Upper lobe of left lung (tissue), 6 donors: ENCODE results near the gene RB1. TPM values are rescaled to one million over a fixed set of nuclear protein-coding genes. Genes with fewer than 3 reads are reported as not detected.

Source experiments
- ATAC-seq, 2 donors: fragments of 200-7000 bp; cut with Tn5 transposase; one replicate each; pipeline ENCODE4 v1.9.1; 2022; ENCODE audit warnings: mild to moderate bottlenecking in 2 of 2, moderate library complexity in 2 of 2; ENCODE audit not compliant: low FRiP score in 2 of 2
- DNase-seq, 2 donors: peaks; one replicate each; pipeline ENCODE4 v3.0.0-alpha.2; 2019 to 2020
- H3K27ac ChIP-seq, 4 donors: fragments of 200-600 bp; sonication (generic); one replicate each; pipeline ENCODE4 v1.5.1; 2016 to 2019
- H3K27me3 ChIP-seq, 4 donors: fragments of 200-600 bp; sonication (generic); one replicate each; pipeline ENCODE4 v1.5.1; 2017 to 2019
- H3K36me3 ChIP-seq, 4 donors: fragments of 200-600 bp; sonication (generic); one replicate each; pipeline ENCODE4 v1.5.1; 2016 to 2019
- H3K4me1 ChIP-seq, 4 donors: fragments of 200-600 bp; sonication (generic); one replicate each; pipeline ENCODE4 v1.5.1; 2018 to 2019
- H3K4me3 ChIP-seq, 4 donors: fragments of 200-600 bp; sonication (generic); one replicate each; pipeline ENCODE4 v1.5.1; 2017 to 2019; ENCODE audit warnings: mild to moderate bottlenecking in 2 of 4, moderate library complexity in 1 of 4
- H3K9me3 ChIP-seq, 4 donors: fragments of 200-600 bp; sonication (generic); one replicate each; pipeline ENCODE4 v1.5.1; 2018 to 2019
- CTCF ChIP-seq, 6 experiments: fragments of 450-650 bp in 4 of 6; fragments of 200-600 bp in 2 of 6; sonication (generic) in 2 of 6; IDR thresholded peaks; one replicate each; pipeline ENCODE4 v1.5.1; 2016 to 2019; ENCODE audit warnings: antibody characterized with exemption in 6 of 6
- EP300 ChIP-seq, 4 donors: sonication (generic); formaldehyde crosslinking; IDR thresholded peaks; one replicate each; pipeline ENCODE4 v1.5.1; 2017; ENCODE audit warnings: antibody characterized with exemption in 4 of 4, control low read depth in 2 of 4
- POLR2A ChIP-seq, 4 donors: fragments of 450-650 bp; IDR thresholded peaks; one replicate each; pipeline ENCODE4 v1.5.1; 2016 to 2017; ENCODE audit warnings: antibody characterized with exemption in 4 of 4, mild to moderate bottlenecking in 2 of 4
- POLR2AphosphoS5 ChIP-seq, 2 donors: sonication (generic); formaldehyde crosslinking; IDR thresholded peaks; one replicate each; pipeline ENCODE4 v1.5.1; 2017; ENCODE audit warnings: antibody characterized with exemption in 2 of 2
- WGBS, 2 donors: methylation state at CpG; one replicate each; pipeline ENCODE4 v1.1.5; 2017 to 2018; 5-methylcytosine and 5-hydroxymethylcytosine counted together
- total RNA-seq, 6 donors: library from RNA; depleted of rRNA in 4 of 6; stranded (reverse); fragments of >200 nt in 4 of 6; gene quantifications; one replicate each; pipeline versions ENCODE4 v1.1.0 to v1.2.1, GENCODE V29; 2016 to 2021
- donor health status: DM: no; HTN: no; CAD: no; lungs with moderate emphysema.
- donor health status: DM: no; HTN: yes; CAD: no; lungs with severe emphysema.

Gene RB1
- total RNA-seq, 6 donors from 2014 or later, result 20.2 to 46.6 (median 32.9) TPM

- peaks cover 10 to 55% (median 34%) of the 10 kb centered on the region in 4 donors for H3K36me3 ChIP-seq
- no peaks in the 10 kb centered on the region for H3K27me3 ChIP-seq
- WGBS, 2 donors, result 81 to 82% methylated on average over 8 of the region's 8 CpGs
- no peak overlapping the region for H3K4me3 ChIP-seq
- no peaks in the 10 kb centered on the region for H3K9me3 ChIP-seq
- no peak for DNase-seq
- peaks cover 0 to 9% (median 7%) of the 10 kb centered on the region in 4 donors for H3K4me1 ChIP-seq
- ATAC-seq, result peak in 1 of 2 donors; percentile 45
- no peak overlapping the region for H3K27ac ChIP-seq
- TF ChIP-seq POLR2AphosphoS5 (IDR thresholded peaks at IDR 0.05) (peak in 1 of 2 donors; percentile 21), CTCF (IDR thresholded peaks at IDR 0.05) (no peak)
Measured at GRCh38 chr13:48265217-48265815, 38.2 kb upstream of the RB1 start.

GRCh38 chr13:48266150-48266549, 37.4 kb upstream of the RB1 start:
- ATAC-seq (no peak), DNase-seq (no peak)
- Histone ChIP-seq H3K27me3 (no peaks in the 10 kb centered on the region), H3K4me3 (no peak overlapping the region), H3K9me3 (no peaks in the 10 kb centered on the region), H3K27ac (no peak overlapping the region), H3K4me1 (peaks cover 0 to 9% (median 7%) of the 10 kb centered on the region in 4 donors), H3K36me3 (peaks cover 8 to 49% (median 29%) of the 10 kb centered on the region in 4 donors)
- TF ChIP-seq POLR2AphosphoS5 (IDR thresholded peaks at IDR 0.05) (no peak), POLR2A (IDR thresholded peaks at IDR 0.05) (no peak), CTCF (IDR thresholded peaks at IDR 0.05) (no peak), EP300 (IDR thresholded peaks at IDR 0.05) (no peak)

GRCh38 chr13:48266701-48267639, 36.6 kb upstream of the RB1 start:
- DNase-seq, result no peak
- Histone ChIP-seq H3K4me1 (peaks cover 0 to 9% (median 7%) of the 10 kb centered on the region in 4 donors), H3K9me3 (no peaks in the 10 kb centered on the region), H3K27me3 (no peaks in the 10 kb centered on the region), H3K36me3 (peaks cover 2 to 44% (median 25%) of the 10 kb centered on the region in 4 donors), H3K4me3 (no peak overlapping the region), H3K27ac (no peak overlapping the region)
- 90 to 93% methylated on average over 2 of the region's 2 CpGs for WGBS, 2 donors
- TF ChIP-seq POLR2AphosphoS5 (IDR thresholded peaks at IDR 0.05), result no peak
- TF ChIP-seq POLR2A (IDR thresholded peaks at IDR 0.05), result no peak
- TF ChIP-seq CTCF (IDR thresholded peaks at IDR 0.05), result no peak
- no peak for TF ChIP-seq EP300 (IDR thresholded peaks at IDR 0.05)
- no peak for ATAC-seq

GRCh38 chr13:48268019-48268418, 35.5 kb upstream of the RB1 start:
- H3K36me3 ChIP-seq, result peaks cover 0 to 33% (median 18%) of the 10 kb centered on the region in 4 donors
- TF ChIP-seq EP300 (IDR thresholded peaks at IDR 0.05) (no peak), CTCF (IDR thresholded peaks at IDR 0.05) (no peak), POLR2AphosphoS5 (IDR thresholded peaks at IDR 0.05) (no peak), POLR2A (IDR thresholded peaks at IDR 0.05) (no peak)
- 94 to 96% methylated on average over 4 of the region's 4 CpGs for WGBS, 2 donors
- H3K27ac ChIP-seq, result no peak overlapping the region
- ATAC-seq, result no peak
- no peaks in the 10 kb centered on the region for H3K9me3 ChIP-seq
- no peaks in the 10 kb centered on the region for H3K27me3 ChIP-seq
- no peak overlapping the region for H3K4me3 ChIP-seq
- H3K4me1 ChIP-seq, result peaks cover 0 to 9% (median 7%) of the 10 kb centered on the region in 4 donors
- no peak for DNase-seq
